Activated CD4-positive, CD25-positive, alpha-beta regulatory T cell (primary cell): Measurements from ENCODE around the gene KRT8.
"Not testable (repeated sequence)": the region's sequence is repeated elsewhere in the genome, so short reads cannot be mapped to it uniquely, and the experiment has no call there.

Experiments used
- DNase-seq, 4 experiments: peaks; one replicate each; lab custom pipeline; 2025; lab: John Stamatoyannopoulos, UW

Gene KRT8

GRCh38 chr12:52901715-52902541, 2.9 kb downstream of the KRT8 start:
- DNase-seq, result no peak

GRCh38 chr12:52900896-52901714, 3.8 kb downstream of the KRT8 start:
- DNase-seq, result no peak

- no peak for DNase-seq
Observed at GRCh38 chr12:52900166-52900895, 4.5 kb downstream of the KRT8 start.

GRCh38 chr12:52899338-52900035, 5.4 kb downstream of the KRT8 start:
- no peak for DNase-seq

- DNase-seq, result no peak
Observed at GRCh38 chr12:52896190-52897100, 8.4 kb downstream of the KRT8 start.

GRCh38 chr12:52895726-52896189, 9.1 kb downstream of the KRT8 start:
- no peak for DNase-seq

GRCh38 chr12:52892974-52893373, 11.9 kb downstream of the KRT8 start:
- no peak for DNase-seq

GRCh38 chr12:52892207-52892852, 12.5 kb downstream of the KRT8 start:
- no peak for DNase-seq

- DNase-seq, result no peak
Observed at GRCh38 chr12:52891044-52891443, 13.8 kb downstream of the KRT8 start.

- DNase-seq, result no peak
Observed at GRCh38 chr12:52890417-52890816, 14.5 kb downstream of the KRT8 start.

GRCh38 chr12:52884526-52885293, 20.2 kb downstream of the KRT8 start:
- DNase-seq, result peak; percentile 56 to 76 (median 62)

GRCh38 chr12:52880499-52880898, 24.4 kb downstream of the KRT8 start:
- DNase-seq, result not testable (repeated sequence)

- peak; percentile 18 to 47 (median 33) for DNase-seq
Observed at GRCh38 chr12:52879394-52880351, 25.2 kb downstream of the KRT8 start.

GRCh38 chr12:52878507-52879393, 26.1 kb downstream of the KRT8 start:
- DNase-seq, result no peak

GRCh38 chr12:52877242-52877641, 27.6 kb downstream of the KRT8 start:
- no peak for DNase-seq

- DNase-seq, result no peak
Observed at GRCh38 chr12:52876372-52876771, 28.5 kb downstream of the KRT8 start.
